H1 (cell line): Measurements from ENCODE around the gene RPS21. TPM values are rescaled to one million over a fixed set of nuclear protein-coding genes. Genes with fewer than 3 reads are reported as not detected.

Experiments
- CTCF ChIA-PET: fragments of 300-600 bp; sonication (Branson Sonifier 250); formaldehyde crosslinking; loops from one replicate; lab custom pipeline; 2021; ENCODE audit not compliant: partially characterized antibody; lab: Charles Lee
- POLR2A ChIA-PET: fragments of 300-600 bp; sonication (Branson Sonifier 250); formaldehyde crosslinking; loops from one replicate; lab custom pipeline; 2021; ENCODE audit warnings: inconsistent platforms; ENCODE audit not compliant: partially characterized antibody; lab: Charles Lee
- DNase-seq, 2 experiments: peaks; one replicate each; pipeline versions ENCODE4 v3.0.0 to v3.0.0-alpha.2; 2010 to 2022; ENCODE audit warnings: low spot score in 2 of 2, low read depth in 1 of 2, mixed read lengths in 1 of 2
- FAIRE-seq: peaks from 2 replicates; lab custom pipeline; 2011; peaks lifted over from hg19 to GRCh38; lab: Jason Lieb, UNC
- H2AFZ ChIP-seq: 2 replicates; pipeline ENCODE4 v1.8.1; 2012; ENCODE audit warnings: low read length, inconsistent platforms
- H2AK5ac ChIP-seq: 2 replicates; pipeline ENCODE4 v1.6.1; 2013; ENCODE audit warnings: low read depth, low read length
- H2BK120ac ChIP-seq: replicated peaks from 2 replicates; pipeline ENCODE3; 2013; ENCODE audit warnings: low read depth, low read length, inconsistent platforms
- H2BK12ac ChIP-seq: 2 replicates; pipeline ENCODE4 v1.6.1; 2013; ENCODE audit warnings: low read depth, low read length
- H2BK15ac ChIP-seq: 2 replicates; pipeline ENCODE4 v1.6.1; 2013; ENCODE audit warnings: low read length
- H2BK20ac ChIP-seq: 2 replicates; pipeline ENCODE4 v1.6.1; 2013; ENCODE audit warnings: low read length
- H2BK5ac ChIP-seq: 2 replicates; pipeline ENCODE4 v1.6.1; 2013; ENCODE audit warnings: low read depth, low read length
- H3K14ac ChIP-seq: 2 replicates; pipeline ENCODE4 v1.6.1; 2013; ENCODE audit warnings: inconsistent platforms; ENCODE audit not compliant: insufficient read length
- H3K18ac ChIP-seq: 2 replicates; pipeline ENCODE4 v1.6.1; 2013; ENCODE audit warnings: low read length; ENCODE audit errors: extremely low read depth
- H3K23ac ChIP-seq: 2 replicates; pipeline ENCODE4 v1.6.1; 2013; ENCODE audit warnings: inconsistent platforms; ENCODE audit not compliant: insufficient read length
- H3K23me2 ChIP-seq: 2 replicates; pipeline ENCODE4 v1.6.1; 2013; ENCODE audit warnings: low read depth, low read length
- H3K27ac ChIP-seq: 2 replicates; pipeline ENCODE4 v1.6.1; 2011; ENCODE audit warnings: low read depth, low read length, inconsistent platforms
- H3K27me3 ChIP-seq, 4 experiments: replicated peaks in 1 of 4; 1 replicate in 1 of 4; 2 replicates in 3 of 4; pipeline versions ENCODE4 v1.6.1 to v1.8.1; 2011 to 2013; ENCODE audit warnings: low read length in 3 of 4, mild to moderate bottlenecking in 3 of 4, inconsistent platforms in 2 of 4, mixed read lengths in 2 of 4, moderate library complexity in 1 of 4; ENCODE audit not compliant: control insufficient read depth in 3 of 4, insufficient read depth in 3 of 4; ENCODE audit errors: extremely low read depth in 1 of 4
- H3K36me3 ChIP-seq, 4 experiments: 2 replicates each; pipeline versions ENCODE4 v1.6.1 to v1.8.1; 2011 to 2013; ENCODE audit warnings: mild to moderate bottlenecking in 4 of 4, low read length in 3 of 4, moderate library complexity in 2 of 4, control low read depth in 1 of 4, inconsistent platforms in 1 of 4; ENCODE audit not compliant: insufficient read depth in 4 of 4, control insufficient read depth in 2 of 4
- H3K4ac ChIP-seq: replicated peaks from 2 replicates; pipeline ENCODE3; 2013; ENCODE audit warnings: low read length, low read depth, mixed read lengths, inconsistent platforms; ENCODE audit not compliant: insufficient read length
- H3K4me1 ChIP-seq, 4 experiments: replicated peaks in 1 of 4; 1 replicate in 1 of 4; 2 replicates in 3 of 4; pipeline versions ENCODE4 v1.6.1 to v1.8.1; 2011 to 2013; ENCODE audit warnings: low read length in 3 of 4, inconsistent platforms in 2 of 4, mixed read lengths in 1 of 4; ENCODE audit not compliant: insufficient read depth in 4 of 4, control insufficient read depth in 3 of 4
- H3K4me2 ChIP-seq, 2 experiments: 2 replicates each; pipeline versions ENCODE4 v1.6.1 to v1.8.1; 2011 to 2013; ENCODE audit warnings: low read depth in 2 of 2, low read length in 2 of 2, control low read depth in 1 of 2, inconsistent platforms in 1 of 2, mild to moderate bottlenecking in 1 of 2; ENCODE audit not compliant: insufficient read depth in 1 of 2
- H3K4me3 ChIP-seq, 4 experiments: fragments of 200-600, 300-600 bp in 1 of 4; sonication (generic), shearing (Covaris generic), sonication (Bioruptor Twin) in 1 of 4; 2 replicates each; pipeline versions ENCODE4 v1.5.1 to v1.8.1; 2011 to 2016; ENCODE audit warnings: low read length in 4 of 4, low read depth in 3 of 4, control low read depth in 2 of 4, inconsistent platforms in 2 of 4, mild to moderate bottlenecking in 2 of 4, mixed read lengths in 1 of 4, moderate library complexity in 1 of 4; ENCODE audit not compliant: insufficient read depth in 2 of 4; ENCODE audit errors: extremely low read depth in 1 of 4
- H3K56ac ChIP-seq: replicated peaks from 2 replicates; pipeline ENCODE3; 2013; ENCODE audit warnings: low read depth, mild to moderate bottlenecking, mixed read lengths, low read length, inconsistent platforms; ENCODE audit not compliant: insufficient read length
- H3K79me1 ChIP-seq: 2 replicates; pipeline ENCODE4 v1.6.1; 2013; ENCODE audit warnings: low read depth, low read length, control low read depth
- H3K79me2 ChIP-seq, 2 experiments: 2 replicates each; pipeline versions ENCODE4 v1.6.1 to v1.8.1; 2012 to 2013; ENCODE audit warnings: low read length in 2 of 2, mild to moderate bottlenecking in 2 of 2, inconsistent platforms in 1 of 2; ENCODE audit not compliant: insufficient read depth in 2 of 2, control insufficient read depth in 1 of 2
- H3K9ac ChIP-seq, 4 experiments: replicated peaks in 1 of 4; 1 replicate in 1 of 4; 2 replicates in 3 of 4; pipeline versions ENCODE4 v1.6.1 to v1.8.1; 2011 to 2013; ENCODE audit warnings: low read depth in 3 of 4, low read length in 3 of 4, control low read depth in 2 of 4, mild to moderate bottlenecking in 2 of 4, moderate library complexity in 2 of 4, inconsistent platforms in 1 of 4; ENCODE audit errors: extremely low read depth in 1 of 4
- H3K9me3 ChIP-seq, 2 experiments: 2 replicates each; pipeline versions ENCODE4 v1.6.1 to v1.8.1; 2012 to 2013; ENCODE audit warnings: mild to moderate bottlenecking in 2 of 2, moderate library complexity in 2 of 2, control low read depth in 1 of 2, inconsistent platforms in 1 of 2, low read depth in 1 of 2, low read length in 1 of 2, mixed read lengths in 1 of 2; ENCODE audit not compliant: insufficient read depth in 2 of 2
- H4K20me1 ChIP-seq, 2 experiments: replicated peaks in 1 of 2; 2 replicates each; pipeline versions ENCODE3 to v1.8.1; 2011 to 2013; ENCODE audit warnings: inconsistent platforms in 2 of 2, low read length in 2 of 2, mild to moderate bottlenecking in 1 of 2; ENCODE audit not compliant: insufficient read depth in 2 of 2, control insufficient read depth in 1 of 2
- H4K5ac ChIP-seq: 2 replicates; pipeline ENCODE4 v1.6.1; 2013; ENCODE audit warnings: low read length, low read depth, mixed read lengths, inconsistent platforms; ENCODE audit not compliant: insufficient read length
- H4K8ac ChIP-seq: 2 replicates; pipeline ENCODE4 v1.8.0; 2013; ENCODE audit warnings: mild to moderate bottlenecking, moderate library complexity, low read length, inconsistent platforms; ENCODE audit not compliant: insufficient read depth; ENCODE audit errors: extremely low read depth
- H4K91ac ChIP-seq: replicated peaks from 2 replicates; pipeline ENCODE3; 2013; ENCODE audit warnings: low read length, mixed read lengths, inconsistent platforms; ENCODE audit not compliant: insufficient read length
- CBX5 ChIP-seq: fragments of 300-800, 300-1000 bp; sonication (generic); IDR thresholded peaks from 2 replicates; pipeline ENCODE4 v1.7.1; 2016; ENCODE audit warnings: antibody characterized with exemption, low read length, low read depth
- CHD1 ChIP-seq: IDR thresholded peaks from 2 replicates; pipeline ENCODE4 v1.6.1; 2012; ENCODE audit warnings: low read depth, low read length, improper control_type of control experiment
- CHD2 ChIP-seq: IDR thresholded peaks from 2 replicates; pipeline ENCODE4 v1.6.1; 2012; ENCODE audit warnings: low read length, improper control_type of control experiment
- EGR1 ChIP-seq: IDR thresholded peaks from 2 replicates; pipeline ENCODE4 v1.6.1; 2011; ENCODE audit warnings: low read depth, low read length, borderline replicate concordance
- EZH2 ChIP-seq: fragments of 200-600 bp; sonication (generic); IDR thresholded peaks from 2 replicates; pipeline ENCODE4 v1.7.1; 2012; ENCODE audit warnings: low read depth, mild to moderate bottlenecking, moderate library complexity, low read length, inconsistent platforms; ENCODE audit not compliant: severe bottlenecking
- KDM5A ChIP-seq: fragments of 200-600 bp; IDR thresholded peaks from 2 replicates; pipeline ENCODE4 v1.7.1; 2012; ENCODE audit warnings: mild to moderate bottlenecking, low read length, inconsistent platforms, mixed read lengths
- RAD21 ChIP-seq, 2 experiments: IDR thresholded peaks in 1 of 2; conservative IDR thresholded peaks in 1 of 2; 2 replicates each; pipeline ENCODE4 v1.6.1; 2011; ENCODE audit warnings: low read depth in 2 of 2, low read length in 2 of 2, improper control_type of control experiment in 1 of 2, inconsistent platforms in 1 of 2, mild to moderate bottlenecking in 1 of 2, moderate library complexity in 1 of 2
- SP1 ChIP-seq: IDR thresholded peaks from 2 replicates; pipeline ENCODE4 v1.6.1; 2011; ENCODE audit warnings: low read depth, low read length
- TAF7 ChIP-seq: optimal IDR thresholded peaks from 2 replicates; pipeline ENCODE3; 2011; ENCODE audit warnings: low read depth, mild to moderate bottlenecking, inconsistent platforms, low read length, moderate library complexity, borderline replicate concordance
- WGBS, 2 experiments: shearing (Covaris generic) in 1 of 2; methylation state at CpG; one replicate each; pipeline versions ENCODE4 v1.1.6 to v1.1.7; 2013 to 2015; ENCODE audit warnings: low lambda C conversion rate in 2 of 2, mixed read lengths in 2 of 2, inconsistent platforms in 1 of 2, low coverage in 1 of 2, missing lambda C conversion rate in 1 of 2; ENCODE audit not compliant: insufficient replicate concordance in 2 of 2, insufficient coverage in 1 of 2, insufficient read length in 1 of 2; ENCODE audit errors: extremely low coverage in 1 of 2, missing lambda C conversion rate in 1 of 2; 5-methylcytosine and 5-hydroxymethylcytosine counted together
- polyA plus RNA-seq, 7 experiments: library from polyadenylated mRNA; depleted of rRNA in 3 of 7; stranded (reverse) in 5 of 7; unstranded in 2 of 7; fragments of >200 nt in 5 of 7; fragments of 200-250 nt in 2 of 7; gene quantifications; 1 replicate in 5 of 7; 2 replicates in 1 of 7; 4 replicates in 1 of 7; pipeline versions ENCODE4 v1.2.1 to v1.2.3, GENCODE V29; 2011 to 2013; ENCODE audit warnings: missing spikeins in 2 of 7, mixed read lengths in 2 of 7
- total RNA-seq: library from RNA; stranded (reverse); fragmentation: NEBNext Ultra II Directional; extraction: Animal tissue kit (Norgen Biotek cat#: 25700); gene quantifications from 2 replicates; pipeline ENCODE4 v1.2.1, GENCODE V29; 2021
- TF ChIP-seq, protein P1 (sequence below): IDR thresholded peaks from 2 replicates; pipeline ENCODE4 v1.6.1; 2012; ENCODE audit warnings: inconsistent platforms

Gene RPS21
- total and polyA plus RNA-seq, 2 of the 8 experiments (the other 6 are each of a cell fraction or from before 2014, with no cell fraction given), result 1,787 to 7,219 TPM

DNA sequence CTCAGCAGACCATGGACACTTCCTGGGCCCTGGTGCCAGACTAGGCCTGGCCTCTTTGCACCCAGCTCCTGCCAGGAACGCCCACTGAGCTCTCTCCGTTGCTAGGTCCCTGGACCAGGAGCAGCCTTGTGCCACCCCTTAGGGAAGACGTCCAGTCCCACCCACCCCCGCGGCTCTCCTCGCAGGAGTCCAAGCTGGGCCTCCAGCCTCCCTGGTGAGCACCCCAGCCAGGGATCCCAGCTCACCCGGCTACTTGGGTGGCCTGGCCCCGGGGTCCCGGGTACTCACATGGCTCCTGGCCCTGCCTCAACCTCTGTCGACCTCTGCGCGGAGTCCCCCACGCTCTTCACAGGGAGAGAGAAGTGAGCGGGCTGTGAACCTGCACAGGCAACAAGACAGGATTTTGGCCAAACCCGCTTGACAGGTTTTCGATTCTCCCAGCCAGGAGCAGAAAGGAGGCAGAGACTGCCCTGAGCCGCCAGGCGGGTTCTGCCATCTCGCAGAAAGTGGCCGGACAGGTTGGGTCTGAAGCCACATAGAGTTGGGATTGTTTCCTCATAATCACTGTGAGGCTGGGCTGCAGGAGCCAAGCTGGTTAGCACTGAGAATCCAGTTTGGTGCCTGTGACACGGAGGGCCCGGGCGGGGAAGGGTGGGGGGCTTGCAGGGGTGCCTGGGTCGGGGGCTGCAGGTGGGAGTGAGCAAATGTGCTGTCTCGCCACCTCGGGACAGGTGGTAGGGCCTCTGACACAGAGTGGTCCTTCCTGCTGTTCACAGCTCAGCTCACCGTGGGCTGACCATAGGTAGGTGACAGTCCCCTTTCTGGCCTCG lies 40.5 kb downstream of the RPS21 start, which contains the start of gene RBBP8NL:
Gene RBBP8NL, minus strand, starts transcription at position 368 of the 830 bp plus-strand sequence. CDS start 7,892 bp downstream, outside the sequence.
- CTCF ChIA-PET, result interaction anchor here (0.7 to 10.8 kb wide), 9 partner anchors 10 to 189 kb away, joined by 3 to 104 read pairs (median 4); no protein-coding TSS in a partner anchor
- H4K5ac ChIP-seq, result peak within 1 kb of the TSS; percentile 89
- H2AFZ ChIP-seq, result no peak within 1 kb of the TSS; the same call in 1 of the 2 replicates
- no peaks in the 10 kb centered on the region for H3K79me2 ChIP-seq
- peaks cover 0 to 43% (median 31%) of the 10 kb centered on the region in 4 experiments; a peak in 6 of 7 replicates for H3K4me1 ChIP-seq
- H4K8ac ChIP-seq, result peak within 1 kb of the TSS; percentile 75
- H3K4me2 ChIP-seq, result peak within 1 kb of the TSS; percentile 46 to 62
- H3K14ac ChIP-seq, result no peak within 1 kb of the TSS
- peak within 1 kb of the TSS in 3 of 4 experiments; percentile 22 to 36 (median 28); a peak in 5 of 8 replicates for H3K4me3 ChIP-seq
- H2BK5ac ChIP-seq, result peak within 1 kb of the TSS; percentile 98; the same call in 1 of the 2 replicates
- H2BK15ac ChIP-seq, result peak within 1 kb of the TSS; percentile 88; the same call in 1 of the 2 replicates
- peak within 1 kb of the TSS; percentile 98 for H4K91ac ChIP-seq
- no peaks in the 10 kb centered on the region for H3K9me3 ChIP-seq
- H2BK12ac ChIP-seq, result peak within 1 kb of the TSS; percentile 98; the same call in 1 of the 2 replicates
- POLR2A ChIA-PET, result interaction anchor here (1.1 to 1.9 kb wide), 3 partner anchors 10 to 18 kb away, joined by 3 to 7 read pairs (median 6); no protein-coding TSS in a partner anchor
- peak in 1 of 2 experiments; percentile 88 for DNase-seq
- no peaks in the 10 kb centered on the region for H3K79me1 ChIP-seq
- WGBS, 2 experiments, result 27% methylated on average over 23 of the region's 28 CpGs; no CpG with 5 or more reads in 1 of the 2 experiments
- peak; percentile 79 for FAIRE-seq
- H2BK120ac ChIP-seq, result peak within 1 kb of the TSS; percentile 92
- H4K20me1 ChIP-seq, result no peaks in the 10 kb centered on the region
- peak within 1 kb of the TSS; percentile 98; the same call in 1 of the 2 replicates for H2BK20ac ChIP-seq
- peak within 1 kb of the TSS; percentile 58 for H3K27ac ChIP-seq
- H3K23ac ChIP-seq, result no peak within 1 kb of the TSS
- H2AK5ac ChIP-seq, result peak within 1 kb of the TSS; percentile 84; the same call in 1 of the 2 replicates
- no peak within 1 kb of the TSS for H3K56ac ChIP-seq
- no peaks in the 10 kb centered on the region; a peak in 1 of 7 replicates for H3K27me3 ChIP-seq
- peak within 1 kb of the TSS; percentile 91 for H3K4ac ChIP-seq
- no peak within 1 kb of the TSS; a peak in 1 of 7 replicates for H3K9ac ChIP-seq
- H3K18ac ChIP-seq, result peak within 1 kb of the TSS; percentile 97
- H3K36me3 ChIP-seq, result no peaks in the 10 kb centered on the region
- peaks cover 3% of the 10 kb centered on the region for H3K23me2 ChIP-seq
- TF ChIP-seq TAF7 (no peak), EGR1 (no peak), SP1 (peak; percentile 88), KDM5A (no peak), EZH2 (no peak), CHD1 (no peak), CBX5 (no peak), RAD21 (IDR thresholded peaks at IDR 0.05 in 1 of 2, conservative IDR thresholded peaks at IDR 0.05 in 1 of 2; ENCODE audit: low read depth in 2 of 2, low read length in 2 of 2) (peak; percentile 44 to 63; a peak in 3 of 4 replicates), CHD2 (no peak; the same call in 1 of the 2 replicates)
- TF ChIP-seq, protein P1, sequence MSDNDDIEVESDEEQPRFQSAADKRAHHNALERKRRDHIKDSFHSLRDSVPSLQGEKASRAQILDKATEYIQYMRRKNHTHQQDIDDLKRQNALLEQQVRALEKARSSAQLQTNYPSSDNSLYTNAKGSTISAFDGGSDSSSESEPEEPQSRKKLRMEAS, result peak; percentile 28
